ENCODE data around the gene RBBP5.
"Not testable (repeated sequence)": the region's sequence is repeated elsewhere in the genome, so short reads cannot be mapped to it uniquely, and the experiment has no call there.

Gene RBBP5, protein sequence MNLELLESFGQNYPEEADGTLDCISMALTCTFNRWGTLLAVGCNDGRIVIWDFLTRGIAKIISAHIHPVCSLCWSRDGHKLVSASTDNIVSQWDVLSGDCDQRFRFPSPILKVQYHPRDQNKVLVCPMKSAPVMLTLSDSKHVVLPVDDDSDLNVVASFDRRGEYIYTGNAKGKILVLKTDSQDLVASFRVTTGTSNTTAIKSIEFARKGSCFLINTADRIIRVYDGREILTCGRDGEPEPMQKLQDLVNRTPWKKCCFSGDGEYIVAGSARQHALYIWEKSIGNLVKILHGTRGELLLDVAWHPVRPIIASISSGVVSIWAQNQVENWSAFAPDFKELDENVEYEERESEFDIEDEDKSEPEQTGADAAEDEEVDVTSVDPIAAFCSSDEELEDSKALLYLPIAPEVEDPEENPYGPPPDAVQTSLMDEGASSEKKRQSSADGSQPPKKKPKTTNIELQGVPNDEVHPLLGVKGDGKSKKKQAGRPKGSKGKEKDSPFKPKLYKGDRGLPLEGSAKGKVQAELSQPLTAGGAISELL

DNA sequence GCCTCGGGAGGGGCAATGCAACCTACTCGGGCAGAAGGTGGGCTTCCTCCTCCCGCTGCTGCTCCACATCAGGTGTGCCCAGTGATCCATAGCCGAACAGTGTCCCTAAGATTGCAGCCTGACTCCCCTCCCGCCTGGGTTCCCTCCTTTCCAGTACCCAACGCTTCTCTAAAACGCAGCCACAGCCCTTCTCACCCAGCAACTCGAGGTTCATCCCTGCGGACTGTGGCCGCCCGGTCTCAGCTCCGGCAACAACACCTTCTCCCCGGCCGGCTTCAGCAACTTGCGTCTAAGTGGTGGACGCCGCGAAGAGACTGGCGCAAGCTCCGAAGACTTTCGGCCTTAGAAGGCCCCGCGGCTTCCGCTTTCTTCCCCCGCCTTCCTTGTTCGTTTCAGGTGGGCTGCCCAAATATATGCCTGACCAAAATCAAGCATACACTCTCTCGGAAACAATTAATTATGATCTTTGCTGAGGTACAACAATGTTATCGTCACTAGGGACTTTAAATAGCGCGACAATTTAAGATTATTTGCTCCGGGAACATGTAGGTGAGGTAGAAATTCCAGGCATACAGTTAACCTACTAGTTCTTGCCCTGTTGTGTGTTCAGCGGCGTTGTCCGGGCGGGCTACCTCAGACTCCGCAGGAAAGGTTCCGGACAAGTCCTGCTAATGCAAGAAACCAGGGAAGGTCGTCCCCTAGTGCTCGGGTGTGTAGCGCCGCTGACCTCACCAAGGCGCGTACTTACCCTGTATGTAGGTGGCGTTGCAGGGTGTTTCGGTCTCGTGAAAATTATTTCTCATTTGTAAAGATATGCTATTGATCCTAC is at the start of gene RBBP5:
TSS of gene RBBP5 (minus strand) at position 319 of the 829 bp plus-strand sequence. CDS start at position 214, 105 bp downstream.
- peaks cover 6% of the 10 kb centered on the region for H3K36me3 ChIP-seq (ENCODE audit: control insufficient read depth, insufficient read depth, low read length, severe bottlenecking)
- H3K9me3 ChIP-seq (ENCODE audit: control insufficient read depth, low read length) = no peaks in the 10 kb centered on the region
- H3K9ac ChIP-seq (ENCODE audit: low read length) = peak within 1 kb of the TSS; percentile 98
- peak; percentile 97 for DNase-seq (ENCODE audit: low read depth)
- H3K27me3 ChIP-seq (replicated peaks; ENCODE audit: control insufficient read depth, insufficient read depth, low read length) = no peaks in the 10 kb centered on the region
- H3K4me3 ChIP-seq (ENCODE audit: low read length) = peak within 1 kb of the TSS; percentile 99
- H3K4me1 ChIP-seq (ENCODE audit: control insufficient read depth, insufficient read depth, low read length) = peaks cover 20% of the 10 kb centered on the region

DNA sequence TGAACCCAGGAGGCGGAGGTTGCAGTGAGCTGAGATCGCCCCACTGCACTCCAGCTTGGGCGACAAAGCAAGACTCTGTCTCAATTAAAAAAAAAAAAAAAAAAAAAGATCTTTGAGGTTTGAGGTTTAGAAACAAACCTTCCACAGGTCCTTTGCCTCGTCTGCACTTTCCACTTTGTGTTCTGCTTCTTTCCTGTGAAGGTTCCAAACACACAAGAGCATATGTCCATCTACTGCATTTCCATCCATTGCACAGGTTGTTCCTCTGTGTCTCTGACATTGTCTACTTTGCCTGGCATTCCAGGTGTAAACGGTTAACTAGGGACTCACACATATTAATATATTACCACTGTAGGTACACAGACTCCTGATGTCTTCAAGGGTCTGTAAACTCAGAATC is 49.6 kb upstream of the RBBP5 start:
- Histone ChIP-seq H3K9ac (ENCODE audit: low read length) (no peak overlapping the region), H3K9me3 (ENCODE audit: control insufficient read depth, low read length) (no peaks in the 10 kb centered on the region)
- DNase-seq (ENCODE audit: low read depth) = no peak

DNA sequence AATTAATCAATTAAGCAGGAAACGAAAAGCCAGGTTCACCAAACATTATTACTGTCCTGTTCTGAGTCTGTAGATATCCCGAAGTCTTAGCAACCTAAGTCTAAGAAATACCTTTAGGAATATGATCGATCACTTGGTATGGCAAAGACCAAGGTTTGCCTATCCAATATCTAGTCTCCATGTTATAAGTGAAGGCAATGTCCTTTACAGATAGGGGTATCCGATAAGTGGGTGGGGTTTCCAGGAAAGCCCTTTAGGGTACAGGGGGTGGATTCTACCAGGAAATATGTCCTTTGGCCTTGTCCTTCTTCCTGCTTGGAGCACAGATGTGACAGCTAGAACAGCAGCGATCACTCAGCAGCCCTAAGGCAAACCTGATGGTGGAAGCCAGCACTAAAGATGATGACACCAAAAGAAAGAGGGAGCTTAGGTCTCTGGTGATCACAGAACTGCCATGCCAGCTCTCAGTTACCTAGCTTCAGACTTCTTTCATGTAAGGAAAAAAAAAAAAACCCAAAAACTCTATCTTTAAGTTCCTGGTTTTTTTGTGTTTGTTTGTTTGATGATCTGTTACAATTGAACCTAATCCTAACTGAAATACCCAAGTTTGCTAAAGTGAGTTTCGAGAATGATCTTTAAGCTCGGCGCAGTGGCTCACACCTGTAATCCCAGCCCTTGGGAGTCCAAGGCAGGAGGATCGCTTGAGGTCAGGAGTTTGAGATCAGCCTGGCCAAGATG is 48.9 kb upstream of the RBBP5 start:
- no peak overlapping the region for H3K9ac ChIP-seq (ENCODE audit: low read length)
- H3K4me3 ChIP-seq (ENCODE audit: low read length) = no peak overlapping the region
- no peaks in the 10 kb centered on the region for H3K9me3 ChIP-seq (ENCODE audit: control insufficient read depth, low read length)
- no peak for DNase-seq (ENCODE audit: low read depth)
- peaks cover 22% of the 10 kb centered on the region for H3K4me1 ChIP-seq (ENCODE audit: control insufficient read depth, insufficient read depth, low read length)
- H3K36me3 ChIP-seq (ENCODE audit: control insufficient read depth, insufficient read depth, low read length, severe bottlenecking) = peaks cover 32% of the 10 kb centered on the region
- no peaks in the 10 kb centered on the region for H3K27me3 ChIP-seq (replicated peaks; ENCODE audit: control insufficient read depth, insufficient read depth, low read length)

More for the DNA sequence above, 49.6 kb upstream of the RBBP5 start:
- peaks cover 32% of the 10 kb centered on the region for H3K36me3 ChIP-seq (ENCODE audit: control insufficient read depth, insufficient read depth, low read length, severe bottlenecking)
- H3K27me3 ChIP-seq (replicated peaks; ENCODE audit: control insufficient read depth, insufficient read depth, low read length) = no peaks in the 10 kb centered on the region
- peaks cover 28% of the 10 kb centered on the region for H3K4me1 ChIP-seq (ENCODE audit: control insufficient read depth, insufficient read depth, low read length)
- H3K4me3 ChIP-seq (ENCODE audit: low read length) = no peak overlapping the region

DNA sequence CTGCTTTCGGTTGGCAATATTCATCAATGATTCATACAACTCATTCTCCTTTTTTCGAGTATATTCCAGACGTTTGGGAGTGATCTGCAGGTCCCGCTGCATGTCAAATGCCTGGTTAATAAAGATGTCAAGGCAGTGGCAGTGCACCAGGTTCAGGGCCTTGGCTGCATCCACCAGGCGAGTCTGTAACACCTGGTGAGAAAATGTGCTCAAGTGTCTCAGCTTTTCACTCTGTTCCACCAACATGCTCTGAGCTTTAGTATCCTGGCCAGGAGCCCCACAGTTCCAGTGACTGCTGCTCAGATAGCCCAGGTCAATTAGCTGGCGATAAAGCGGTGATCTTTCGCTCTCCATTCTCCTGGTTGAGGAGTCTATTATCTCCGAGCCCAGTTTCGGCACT is 47.5 kb upstream of the RBBP5 start:
- Histone ChIP-seq H3K4me3 (ENCODE audit: low read length) (no peak overlapping the region), H3K4me1 (ENCODE audit: control insufficient read depth, insufficient read depth, low read length) (peaks cover 12% of the 10 kb centered on the region), H3K9ac (ENCODE audit: low read length) (no peak overlapping the region), H3K36me3 (ENCODE audit: control insufficient read depth, insufficient read depth, low read length, severe bottlenecking) (peaks cover 37% of the 10 kb centered on the region), H3K9me3 (ENCODE audit: control insufficient read depth, low read length) (no peaks in the 10 kb centered on the region), H3K27me3 (replicated peaks; ENCODE audit: control insufficient read depth, insufficient read depth, low read length) (no peaks in the 10 kb centered on the region)
- DNase-seq (ENCODE audit: low read depth) = no peak

DNA sequence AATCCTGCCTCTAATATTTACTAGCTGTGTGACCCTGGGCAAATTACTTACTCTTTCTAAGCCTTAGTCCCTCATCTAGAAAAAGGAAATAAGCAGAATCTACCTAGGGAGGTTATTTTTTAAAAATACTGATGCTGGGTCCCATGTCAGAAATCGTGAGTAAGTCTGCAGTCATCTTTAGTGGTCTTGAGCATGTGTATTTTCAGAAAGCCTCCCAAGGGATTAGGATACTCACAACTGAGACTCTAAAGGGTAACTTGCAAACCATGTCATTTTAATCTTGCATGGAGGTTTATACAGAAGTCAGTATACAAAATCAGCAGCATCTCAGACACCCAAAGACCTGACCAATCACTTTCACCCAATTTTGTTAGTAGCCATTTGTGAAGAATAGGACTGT is 46.5 kb upstream of the RBBP5 start:
- Histone ChIP-seq H3K4me1 (ENCODE audit: control insufficient read depth, insufficient read depth, low read length) (peaks cover 11% of the 10 kb centered on the region), H3K27me3 (replicated peaks; ENCODE audit: control insufficient read depth, insufficient read depth, low read length) (no peaks in the 10 kb centered on the region), H3K9ac (ENCODE audit: low read length) (no peak overlapping the region), H3K4me3 (ENCODE audit: low read length) (no peak overlapping the region), H3K9me3 (ENCODE audit: control insufficient read depth, low read length) (no peaks in the 10 kb centered on the region), H3K36me3 (ENCODE audit: control insufficient read depth, insufficient read depth, low read length, severe bottlenecking) (peaks cover 45% of the 10 kb centered on the region)
- no peak for DNase-seq (ENCODE audit: low read depth)

DNA sequence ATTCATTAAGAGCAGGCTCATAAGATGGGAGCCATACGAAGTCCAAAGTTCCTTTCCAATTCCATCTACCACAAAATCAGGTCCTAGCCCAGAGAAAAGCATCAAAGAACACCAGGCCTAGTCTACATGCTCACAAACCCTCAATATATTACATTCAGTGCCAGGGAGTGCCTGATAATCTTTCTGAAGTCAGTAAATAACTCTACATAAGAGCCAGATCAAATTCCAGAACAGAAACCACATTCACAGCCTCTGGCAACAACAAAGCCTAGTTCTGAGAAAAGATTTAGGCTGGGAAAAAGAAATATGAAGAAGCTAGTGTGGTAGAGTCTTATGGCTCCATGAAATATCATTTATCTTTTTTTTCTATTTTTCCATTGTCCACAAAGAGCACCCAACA is 40.5 kb upstream of the RBBP5 start:
- peaks cover 4% of the 10 kb centered on the region for H3K4me1 ChIP-seq (ENCODE audit: control insufficient read depth, insufficient read depth, low read length)
- no peak overlapping the region for H3K4me3 ChIP-seq (ENCODE audit: low read length)
- peak; percentile 71 for DNase-seq (ENCODE audit: low read depth)
- no peaks in the 10 kb centered on the region for H3K27me3 ChIP-seq (replicated peaks; ENCODE audit: control insufficient read depth, insufficient read depth, low read length)
- no peak overlapping the region for H3K9ac ChIP-seq (ENCODE audit: low read length)
- H3K9me3 ChIP-seq (ENCODE audit: control insufficient read depth, low read length) = no peaks in the 10 kb centered on the region
- peaks cover 75% of the 10 kb centered on the region for H3K36me3 ChIP-seq (ENCODE audit: control insufficient read depth, insufficient read depth, low read length, severe bottlenecking)

DNA sequence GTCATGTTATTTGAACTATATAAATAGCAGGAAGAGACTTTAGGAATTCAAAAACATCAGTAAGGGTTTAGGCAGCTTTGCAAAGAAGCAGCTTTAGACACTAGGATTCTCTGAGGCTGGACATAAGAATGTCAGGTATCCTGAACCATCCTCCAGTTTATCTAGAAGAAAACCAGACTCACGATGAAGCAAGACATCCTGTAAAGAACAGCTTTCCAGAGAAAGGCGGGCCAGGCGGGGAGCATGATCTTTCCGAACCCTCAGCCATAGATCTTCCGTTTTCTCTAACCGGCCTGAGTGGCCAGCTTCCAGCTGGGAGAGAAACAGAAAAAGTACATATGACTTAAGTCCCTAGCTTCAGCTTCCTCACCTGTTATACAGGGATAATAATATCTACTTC is 39.3 kb upstream of the RBBP5 start:
- peaks cover 4% of the 10 kb centered on the region for H3K4me1 ChIP-seq (ENCODE audit: control insufficient read depth, insufficient read depth, low read length)
- H3K9me3 ChIP-seq (ENCODE audit: control insufficient read depth, low read length) = no peaks in the 10 kb centered on the region
- peaks cover 80% of the 10 kb centered on the region for H3K36me3 ChIP-seq (ENCODE audit: control insufficient read depth, insufficient read depth, low read length, severe bottlenecking)
- no peak overlapping the region for H3K9ac ChIP-seq (ENCODE audit: low read length)
- no peak for DNase-seq (ENCODE audit: low read depth)
- H3K4me3 ChIP-seq (ENCODE audit: low read length) = no peak overlapping the region
- H3K27me3 ChIP-seq (replicated peaks; ENCODE audit: control insufficient read depth, insufficient read depth, low read length) = no peaks in the 10 kb centered on the region

DNA sequence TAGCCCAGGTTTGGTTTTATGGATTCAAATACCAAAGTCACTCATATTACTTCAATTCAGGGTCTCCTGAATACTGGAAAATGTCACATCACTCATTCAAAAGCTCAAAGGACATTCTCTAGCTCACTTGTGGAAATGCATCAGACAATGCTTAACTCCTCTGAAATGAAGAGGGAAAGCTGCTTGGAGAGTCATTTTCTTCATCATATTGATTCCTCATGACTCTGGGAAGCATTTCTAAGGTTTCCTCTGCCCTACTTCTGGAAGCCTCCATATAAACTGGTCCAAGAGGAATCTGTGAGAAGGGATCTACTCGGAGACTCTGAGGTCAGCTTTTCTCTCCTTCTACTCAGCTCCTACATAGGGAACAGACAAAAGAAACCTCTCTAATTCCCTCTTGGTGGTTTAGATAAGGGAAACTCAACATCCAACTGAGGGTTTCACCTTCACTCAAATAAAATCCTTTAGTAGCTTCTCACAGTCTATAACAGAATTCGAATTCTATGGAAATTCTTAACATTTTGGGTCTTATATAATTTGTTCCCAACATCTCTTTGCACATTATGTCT is 36.4 kb upstream of the RBBP5 start:
- DNase-seq (ENCODE audit: low read depth) = no peak
- Histone ChIP-seq H3K27me3 (replicated peaks; ENCODE audit: control insufficient read depth, insufficient read depth, low read length) (no peaks in the 10 kb centered on the region), H3K9ac (ENCODE audit: low read length) (no peak overlapping the region), H3K9me3 (ENCODE audit: control insufficient read depth, low read length) (no peaks in the 10 kb centered on the region), H3K36me3 (ENCODE audit: control insufficient read depth, insufficient read depth, low read length, severe bottlenecking) (peaks cover 85% of the 10 kb centered on the region), H3K4me1 (ENCODE audit: control insufficient read depth, insufficient read depth, low read length) (peaks cover 4% of the 10 kb centered on the region), H3K4me3 (ENCODE audit: low read length) (no peak overlapping the region)

DNA sequence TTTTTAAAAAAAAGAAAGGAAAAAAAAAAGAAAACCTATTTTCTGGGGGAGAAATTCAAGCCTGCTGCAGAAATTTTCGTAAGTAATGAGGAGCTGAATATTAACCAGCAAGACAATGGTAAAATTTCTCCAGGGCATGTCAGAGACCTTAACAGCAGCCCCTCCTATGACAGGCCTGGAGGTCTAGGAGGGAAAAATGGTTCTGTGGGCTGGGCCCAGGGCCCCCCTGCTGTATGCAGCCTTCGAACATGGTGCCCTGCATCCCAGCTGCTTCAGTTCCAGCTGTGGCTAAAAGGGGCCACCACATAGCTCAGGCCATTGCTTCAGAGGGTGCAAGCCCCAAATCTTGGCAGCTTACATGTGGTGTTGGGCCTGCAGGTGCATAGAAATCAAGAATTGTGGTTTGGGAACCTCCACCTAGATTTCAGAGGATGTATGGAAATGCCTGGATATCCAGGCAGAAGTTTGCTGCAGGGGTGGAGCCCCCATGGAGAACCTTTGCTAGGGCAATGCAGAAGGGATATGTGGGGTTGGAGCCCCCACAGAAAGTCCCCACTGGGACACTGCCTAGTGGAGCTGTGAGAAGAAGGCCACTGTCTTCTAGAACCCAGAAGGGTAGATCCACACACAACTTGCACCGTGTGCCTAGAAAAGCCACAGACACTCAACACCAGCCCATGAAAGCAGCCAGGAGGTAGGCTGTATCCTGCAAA is 34.0 kb upstream of the RBBP5 start:
- not testable (repeated sequence) for H3K9ac ChIP-seq (ENCODE audit: low read length); H3K4me1 ChIP-seq (ENCODE audit: control insufficient read depth, insufficient read depth, low read length); H3K27me3 ChIP-seq (replicated peaks; ENCODE audit: control insufficient read depth, insufficient read depth, low read length); H3K4me3 ChIP-seq (ENCODE audit: low read length); H3K9me3 ChIP-seq (ENCODE audit: control insufficient read depth, low read length); DNase-seq (ENCODE audit: low read depth)
- peaks cover 72% of the 10 kb centered on the region for H3K36me3 ChIP-seq (ENCODE audit: control insufficient read depth, insufficient read depth, low read length, severe bottlenecking)

DNA sequence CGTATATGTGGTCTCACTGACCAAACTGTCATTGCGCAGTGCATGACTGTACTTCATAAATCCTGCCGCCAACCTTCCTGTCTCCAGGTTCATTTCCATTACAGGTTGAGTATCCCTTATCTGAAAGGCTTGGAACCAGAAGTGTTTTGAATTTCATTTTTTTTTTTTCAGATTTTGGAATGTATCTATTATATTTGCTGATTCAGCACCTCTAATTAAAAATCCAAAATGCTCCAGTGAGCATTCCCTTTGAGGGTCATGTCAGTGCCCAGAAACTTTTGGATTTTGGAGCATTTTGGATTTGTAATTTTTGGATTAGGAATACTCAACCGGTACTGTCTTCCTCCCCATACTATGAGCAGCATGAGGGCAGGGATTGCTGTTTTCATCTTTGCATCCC is 30.7 kb upstream of the RBBP5 start:
- Histone ChIP-seq H3K9me3 (ENCODE audit: control insufficient read depth, low read length) (no peaks in the 10 kb centered on the region), H3K4me3 (ENCODE audit: low read length) (no peak overlapping the region), H3K9ac (ENCODE audit: low read length) (no peak overlapping the region), H3K27me3 (replicated peaks; ENCODE audit: control insufficient read depth, insufficient read depth, low read length) (no peaks in the 10 kb centered on the region), H3K4me1 (ENCODE audit: control insufficient read depth, insufficient read depth, low read length) (peaks cover 3% of the 10 kb centered on the region), H3K36me3 (ENCODE audit: control insufficient read depth, insufficient read depth, low read length, severe bottlenecking) (peaks cover 68% of the 10 kb centered on the region)
- no peak for DNase-seq (ENCODE audit: low read depth)
